Left colon (tissue), 2 donors: Measurements from ENCODE around the gene XAB2. TPM values are rescaled to one million over a fixed set of nuclear protein-coding genes. Genes with fewer than 3 reads are reported as not detected.

Experiments used
- ATAC-seq: fragments of 200-7000 bp; cut with Tn5 transposase; one replicate; pipeline ENCODE4 v1.9.1; 2020; ENCODE audit warnings: mild to moderate bottlenecking, moderate library complexity
- DNase-seq, 2 donors: peaks; one replicate each; pipeline ENCODE4 v3.0.0-alpha.2; 2020
- intact Hi-C, 2 donors: fragments of 100-400 bp; cut with DNase I in 1 of 2; cut with micrococcal nuclease in 1 of 2; formaldehyde crosslinking; loops; one replicate each; pipeline versions ENCODE4 v1.11.2 to v1.14.0; 2022; cut with DNase I, micrococcal nuclease
- total RNA-seq, 2 donors: library from RNA; stranded (reverse); fragmentation: NEBNext Ultra II Directional; extraction: Animal tissue kit (Norgen Biotek cat#: 25700); gene quantifications; one replicate each; pipeline ENCODE4 v1.2.1, GENCODE V29; 2021
- donor health status: DM: no; HTN: no; CAD: no.
- donor health status: DM: yes; HTN: yes; CAD: no.

The XAB2 gene
- total RNA-seq, 2 donors from 2014 or later: 23.6 to 29.4 TPM

GRCh38 chr19:7618771-7619510 is 10.4 kb downstream of the XAB2 start:
- ATAC-seq: peak; percentile 84
- intact Hi-C loops: no loop called here

GRCh38 chr19:7618348-7618747 is 11.0 kb downstream of the XAB2 start:
- DNase-seq (peak in 1 of 2 donors; percentile 34), ATAC-seq (peak; percentile 10)
- intact Hi-C loops: no loop called here

More at GRCh38 chr19:7618771-7619510, 10.4 kb downstream of the XAB2 start:
- DNase-seq: peak; percentile 76 to 83

- intact Hi-C loops: no loop called here
- DNase-seq (no peak), ATAC-seq (no peak)
These were observed 11.6 kb downstream of the XAB2 start for GRCh38 chr19:7617735-7618134.

- intact Hi-C loops: no loop called here
- ATAC-seq: no peak
- no peak for DNase-seq
These were observed 12.2 kb downstream of the XAB2 start for GRCh38 chr19:7617172-7617571.

GRCh38 chr19:7614859-7615741 is 14.2 kb downstream of the XAB2 start:
- ATAC-seq: no peak
- intact Hi-C loops: no loop called here
- no peak for DNase-seq

GRCh38 chr19:7612282-7613274 is 16.8 kb downstream of the XAB2 start:
- no peak for DNase-seq
- intact Hi-C loops: no loop called here
- ATAC-seq: peak; percentile 6

GRCh38 chr19:7611541-7612279 is 17.6 kb downstream of the XAB2 start:
- DNase-seq (no peak), ATAC-seq (peak; percentile 9)
- intact Hi-C loops: no loop called here

GRCh38 chr19:7610491-7611240 is 18.7 kb downstream of the XAB2 start:
- ATAC-seq: no peak
- no peak for DNase-seq
- intact Hi-C loops: no loop called here

- ATAC-seq (no peak), DNase-seq (no peak)
- intact Hi-C loops: no loop called here
These were observed 21.3 kb downstream of the XAB2 start for GRCh38 chr19:7607874-7608560.

- intact Hi-C loops: no loop called here
- DNase-seq (no peak), ATAC-seq (no peak)
These were observed 22.0 kb downstream of the XAB2 start for GRCh38 chr19:7607212-7607873.

- intact Hi-C loops: no loop called here
- ATAC-seq: no peak
- no peak for DNase-seq
These were observed 23.1 kb downstream of the XAB2 start for GRCh38 chr19:7606289-7606688.

GRCh38 chr19:7605490-7606222 is 23.7 kb downstream of the XAB2 start:
- intact Hi-C loops: no loop called here
- ATAC-seq (peak; percentile 66), DNase-seq (no peak)

GRCh38 chr19:7603919-7604318 is 25.4 kb downstream of the XAB2 start:
- ATAC-seq (no peak), DNase-seq (no peak)
- intact Hi-C loops: no loop called here

- DNase-seq (no peak), ATAC-seq (no peak)
- intact Hi-C loops: no loop called here
These were observed 26.3 kb downstream of the XAB2 start for GRCh38 chr19:7602935-7603497.

- intact Hi-C loops: no loop called here
- DNase-seq: no peak
- ATAC-seq: no peak
These were observed 27.0 kb downstream of the XAB2 start for GRCh38 chr19:7602240-7602934.
